WERI-Rb-1 (cell line): Measurements from ENCODE around the gene FGFR3.
"Not testable (repeated sequence)": the region's sequence is repeated elsewhere in the genome, so short reads cannot be mapped to it uniquely, and the experiment has no call there.

Experiments used
- DNase-seq: peaks from one replicate; pipeline ENCODE4 v3.0.0-alpha.2; 2020
- H3K27ac ChIP-seq: fragments of 250-450 bp; sonication (Bioruptor Pico); 2 replicates; pipeline ENCODE4 v1.5.1; 2020; ENCODE audit warnings: mild to moderate bottlenecking, moderate library complexity
- H3K27me3 ChIP-seq: fragments of 250-450 bp; sonication (Bioruptor Pico); 2 replicates; pipeline ENCODE4 v1.5.1; 2021; ENCODE audit warnings: mild to moderate bottlenecking, low read depth, moderate library complexity; ENCODE audit not compliant: insufficient read depth, severe bottlenecking
- H3K36me3 ChIP-seq: fragments of 250-450 bp; sonication (Bioruptor Pico); 2 replicates; pipeline ENCODE4 v1.5.1; 2020; ENCODE audit warnings: mild to moderate bottlenecking, moderate library complexity
- H3K4me3 ChIP-seq: 2 replicates; pipeline ENCODE4 v1.5.1; 2011; ENCODE audit warnings: low read depth, mild to moderate bottlenecking, control low read depth, low read length
- H3K9me3 ChIP-seq: fragments of 250-450 bp; sonication (Bioruptor Pico); 2 replicates; pipeline ENCODE4 v1.5.1; 2021; ENCODE audit warnings: mild to moderate bottlenecking, moderate library complexity; ENCODE audit not compliant: severe bottlenecking
- CTCF ChIP-seq: IDR thresholded peaks from 2 replicates; pipeline ENCODE4 v1.5.1; 2011; ENCODE audit warnings: low read depth, mild to moderate bottlenecking, control low read depth, inconsistent platforms, low read length

FGFR3 gene

GRCh38 chr4:1834047-1834775, 41.1 kb downstream of the FGFR3 start:
- TF ChIP-seq CTCF = no peak
- peaks cover 90% of the 10 kb centered on the region for H3K36me3 ChIP-seq

GRCh38 chr4:1835836-1836235, 42.7 kb downstream of the FGFR3 start:
- not testable (repeated sequence) for H3K9me3 ChIP-seq, H3K27me3 ChIP-seq, H3K4me3 ChIP-seq, H3K27ac ChIP-seq, DNase-seq
- peaks cover 91% of the 10 kb centered on the region for H3K36me3 ChIP-seq

More at GRCh38 chr4:1834047-1834775, 41.1 kb downstream of the FGFR3 start:
- Histone ChIP-seq H3K9me3 (no peaks in the 10 kb centered on the region), H3K4me3 (no peak overlapping the region), H3K27ac (no peak overlapping the region), H3K27me3 (no peaks in the 10 kb centered on the region)
- DNase-seq = no peak

- Histone ChIP-seq H3K9me3 (no peaks in the 10 kb centered on the region), H3K27ac (no peak overlapping the region), H3K27me3 (no peaks in the 10 kb centered on the region), H3K4me3 (no peak overlapping the region), H3K36me3 (peaks cover 91% of the 10 kb centered on the region)
- no peak for TF ChIP-seq CTCF
- no peak for DNase-seq
Measured at GRCh38 chr4:1836650-1837049, 43.6 kb downstream of the FGFR3 start.

- Histone ChIP-seq H3K36me3 (peaks cover 90% of the 10 kb centered on the region), H3K4me3 (no peak overlapping the region), H3K9me3 (no peaks in the 10 kb centered on the region), H3K27me3 (no peaks in the 10 kb centered on the region), H3K27ac (no peak overlapping the region)
- TF ChIP-seq CTCF = no peak
- no peak for DNase-seq
Measured at GRCh38 chr4:1837069-1837468, 44.0 kb downstream of the FGFR3 start.

GRCh38 chr4:1839282-1839681, 46.2 kb downstream of the FGFR3 start:
- H3K27ac ChIP-seq = no peak overlapping the region
- no peak for TF ChIP-seq CTCF
- H3K27me3 ChIP-seq = no peaks in the 10 kb centered on the region
- H3K36me3 ChIP-seq = peaks cover 88% of the 10 kb centered on the region
- H3K4me3 ChIP-seq = no peak overlapping the region
- no peak for DNase-seq
- no peaks in the 10 kb centered on the region for H3K9me3 ChIP-seq

GRCh38 chr4:1841201-1841886, 48.3 kb downstream of the FGFR3 start:
- H3K36me3 ChIP-seq = peaks cover 85% of the 10 kb centered on the region
- H3K9me3 ChIP-seq = no peaks in the 10 kb centered on the region
- no peak for TF ChIP-seq CTCF
- no peak for DNase-seq
- no peak overlapping the region for H3K27ac ChIP-seq
- H3K27me3 ChIP-seq = no peaks in the 10 kb centered on the region
- no peak overlapping the region for H3K4me3 ChIP-seq
